AG04450 (cell line): ENCODE data around the gene IL1RN. TPM values are rescaled to one million over a fixed set of nuclear protein-coding genes. Genes with fewer than 3 reads are reported as not detected.

ENCODE experiments used
- CTCF ChIA-PET: fragments of 300-600, 350-600 bp; formaldehyde crosslinking; extraction: SDS; loops from one replicate; lab custom pipeline; 2022; ENCODE audit warnings: antibody characterized with exemption, inconsistent platforms; lab: Charles Lee
- POLR2A ChIA-PET: fragments of 350-600 bp; formaldehyde crosslinking; extraction: SDS; loops from one replicate; lab custom pipeline; 2021; ENCODE audit warnings: antibody characterized with exemption, inconsistent platforms; lab: Yijun Ruan, JAX
- DNase-seq: peaks from one replicate; pipeline ENCODE4 v3.0.0-alpha.2; 2011; ENCODE audit warnings: low read depth, low spot score
- H3K27ac ChIP-seq: one replicate; pipeline ENCODE4 v1.5.1; 2012; ENCODE audit warnings: low read depth, low read length, control low read depth
- H3K27me3 ChIP-seq: one replicate; pipeline ENCODE4 v1.6.0; 2012; ENCODE audit warnings: low read length; ENCODE audit not compliant: control insufficient read depth, insufficient read depth
- H3K4me3 ChIP-seq: 2 replicates; pipeline ENCODE4 v1.5.1; 2011; ENCODE audit warnings: mild to moderate bottlenecking, low read depth, low read length, control low read depth
- H3K9me3 ChIP-seq: 2 replicates; pipeline ENCODE4 v1.5.1; 2012; ENCODE audit warnings: low read length; ENCODE audit not compliant: control insufficient read depth, insufficient read depth
- CTCF ChIP-seq: IDR thresholded peaks from 2 replicates; pipeline ENCODE4 v1.5.1; 2011; ENCODE audit warnings: low read depth, low read length, control low read depth, inconsistent platforms
- polyA plus RNA-seq: library from polyadenylated mRNA; depleted of rRNA; stranded (reverse); fragments of >200 nt; gene quantifications from 2 replicates; pipeline ENCODE4 v1.2.3, GENCODE V29; 2011

IL1RN gene
- polyA plus RNA-seq, 1 experiment, result not detected

- DNase-seq, result no peak
- Histone ChIP-seq H3K9me3 (no peaks in the 10 kb centered on the region; the same call in 1 of the 2 replicates), H3K27ac (no peak overlapping the region), H3K4me3 (no peak overlapping the region), H3K27me3 (peaks cover 26% of the 10 kb centered on the region)
- ChIA-PET POLR2A (no interaction called here), CTCF (no interaction called here)
- TF ChIP-seq CTCF, result no peak
Measured at GRCh38 chr2:113160248-113160647, 32.9 kb downstream of the IL1RN start.

GRCh38 chr2:113160962-113161361 is 33.6 kb downstream of the IL1RN start:
- Histone ChIP-seq H3K4me3 (no peak overlapping the region), H3K27me3 (peaks cover 22% of the 10 kb centered on the region), H3K9me3 (no peaks in the 10 kb centered on the region; the same call in 1 of the 2 replicates), H3K27ac (no peak overlapping the region)
- DNase-seq, result no peak
- ChIA-PET CTCF (no interaction called here), POLR2A (no interaction called here)
- TF ChIP-seq CTCF, result no peak

- Histone ChIP-seq H3K27ac (no peak overlapping the region), H3K9me3 (no peaks in the 10 kb centered on the region; the same call in 1 of the 2 replicates), H3K4me3 (no peak overlapping the region), H3K27me3 (peaks cover 15% of the 10 kb centered on the region)
- no peak for TF ChIP-seq CTCF
- ChIA-PET CTCF (interaction anchor here (1.0 to 1.4 kb wide), 4 partner anchors 25 to 228 kb away, joined by 4 to 6 read pairs (median 4); no protein-coding TSS in a partner anchor), POLR2A (no interaction called here)
- no peak for DNase-seq
Measured at GRCh38 chr2:113162173-113162572, 34.8 kb downstream of the IL1RN start.

GRCh38 chr2:113162869-113163268 is 35.5 kb downstream of the IL1RN start:
- H3K27ac ChIP-seq, result no peak overlapping the region
- no peak overlapping the region for H3K4me3 ChIP-seq
- TF ChIP-seq CTCF, result no peak
- no peak for DNase-seq
- H3K27me3 ChIP-seq, result peaks cover 12% of the 10 kb centered on the region
- no peaks in the 10 kb centered on the region; the same call in 1 of the 2 replicates for H3K9me3 ChIP-seq
- CTCF ChIA-PET, result interaction anchor here (1.0 to 1.4 kb wide), 5 partner anchors 23 to 227 kb away, joined by 3 to 6 read pairs (median 4); no protein-coding TSS in a partner anchor
- POLR2A ChIA-PET, result interaction anchor here (0.7 kb wide), 1 partner anchor 208 kb away, joined by 5 read pairs; no protein-coding TSS in a partner anchor

- ChIA-PET POLR2A (no interaction called here), CTCF (interaction anchor here (1.0 kb wide), 2 partner anchors 27 to 28 kb away, joined by 3 to 5 read pairs; no protein-coding TSS in a partner anchor)
- TF ChIP-seq CTCF, result no peak
- Histone ChIP-seq H3K27me3 (peaks cover 13% of the 10 kb centered on the region), H3K27ac (no peak overlapping the region), H3K9me3 (no peaks in the 10 kb centered on the region), H3K4me3 (no peak overlapping the region)
- no peak for DNase-seq
Measured at GRCh38 chr2:113164215-113164929, 37.0 kb downstream of the IL1RN start.
